ENCODE data around the gene MITF. TPM values are rescaled to one million over a fixed set of nuclear protein-coding genes. Genes with fewer than 3 reads are reported as not detected.

MITF gene
- polyA plus RNA-seq (ENCODE audit: insufficient read depth in 1 of 5, insufficient read length in 5 of 5, low replicate concordance in 1 of 5): 1 to 10 TPM; 5.1 to 7.5 (median 6.6) TPM
- long read RNA-seq, donor 1, full-length matches to known transcripts: 5 of 5 reads
- long read RNA-seq, donor 1, partial matches to known transcripts: 0 of 5 reads
- long read RNA-seq, donor 1, other reads (novel, unspliced or antisense): 0 of 5 reads
- long read RNA-seq, donor 2: 0 reads
- long read RNA-seq, donor 3: 0 reads
- long read RNA-seq, donor 4, full-length matches to known transcripts: 1 of 1 reads
- long read RNA-seq, donor 4, partial matches to known transcripts: 0 of 1 reads
- long read RNA-seq, donor 4, other reads (novel, unspliced or antisense): 0 of 1 reads
- long read RNA-seq, donor 5: 0 reads
- long read RNA-seq, donor 6, full-length matches to known transcripts: 1 of 1 reads
- long read RNA-seq, donor 6, partial matches to known transcripts: 0 of 1 reads
- long read RNA-seq, donor 6, other reads (novel, unspliced or antisense): 0 of 1 reads
- long read RNA-seq, donor 7, full-length matches to known transcripts: 1 of 1 reads
- long read RNA-seq, donor 7, partial matches to known transcripts: 0 of 1 reads
- long read RNA-seq, donor 7, other reads (novel, unspliced or antisense): 0 of 1 reads
- long read RNA-seq, donor 8: 0 reads

GRCh38 chr3:69739204-69740102, at the start of gene MITF:
MITF (plus strand) TSS chr3:69739464; CDS start chr3:69739598, 134 bp downstream.
- peak; percentile 86 to 88 for DNase-seq

- no peak for DNase-seq
Observed at GRCh38 chr3:69691860-69692259, 47.4 kb upstream of the MITF start.

GRCh38 chr3:69692761-69693160, 46.5 kb upstream of the MITF start:
- DNase-seq: no peak

- DNase-seq: no peak
Observed at GRCh38 chr3:69695443-69695842, 43.8 kb upstream of the MITF start.

GRCh38 chr3:69695933-69696332, 43.3 kb upstream of the MITF start:
- DNase-seq: no peak

- no peak for DNase-seq
Observed at GRCh38 chr3:69696367-69696766, 42.9 kb upstream of the MITF start.

- DNase-seq: no peak
Observed at GRCh38 chr3:69697381-69697780, 41.9 kb upstream of the MITF start.

GRCh38 chr3:69698728-69699127, 40.5 kb upstream of the MITF start:
- no peak for DNase-seq

GRCh38 chr3:69699183-69699582, 40.1 kb upstream of the MITF start:
- no peak for DNase-seq

- no peak for DNase-seq
Observed at GRCh38 chr3:69700949-69701348, 38.3 kb upstream of the MITF start.

- no peak for DNase-seq
Observed at GRCh38 chr3:69710153-69710977, 28.9 kb upstream of the MITF start.

- DNase-seq: no peak
Observed at GRCh38 chr3:69712269-69712668, 27.0 kb upstream of the MITF start.

GRCh38 chr3:69712933-69713332, 26.3 kb upstream of the MITF start:
- DNase-seq: no peak

GRCh38 chr3:69715204-69715603, 24.1 kb upstream of the MITF start:
- DNase-seq: no peak

GRCh38 chr3:69716119-69716518, 23.1 kb upstream of the MITF start:
- no peak for DNase-seq

GRCh38 chr3:69718866-69719586, 20.2 kb upstream of the MITF start:
- no peak for DNase-seq

- DNase-seq: no peak
Observed at GRCh38 chr3:69719587-69720122, 19.6 kb upstream of the MITF start.

GRCh38 chr3:69720824-69721223, 18.4 kb upstream of the MITF start:
- no peak for DNase-seq

- no peak for DNase-seq
Observed at GRCh38 chr3:69723389-69723788, 15.9 kb upstream of the MITF start.

GRCh38 chr3:69724722-69725435, 14.4 kb upstream of the MITF start:
- DNase-seq: no peak
